ENCODE measurements around the gene PLA2G15.

GRCh38 chr16:68219725-68220351 lies 25.3 kb upstream of the PLA2G15 start:
- no peak for TF ChIP-seq CTCF (IDR thresholded peaks at IDR 0.05)
- TF ChIP-seq POLR2AphosphoS5 (IDR thresholded peaks at IDR 0.05) = no peak
- TF ChIP-seq POLR2A (IDR thresholded peaks at IDR 0.05) = no peak
